Measurements from ENCODE around the gene BHLHE23. TPM values are rescaled to one million over a fixed set of nuclear protein-coding genes. Genes with fewer than 3 reads are reported as not detected.

Gene BHLHE23
- total RNA-seq, 2 experiments from 2014 or later, result not detected

GRCh38 chr20:63032026-63032800 is 25.4 kb upstream of the BHLHE23 start:
- ChIA-PET CTCF (ENCODE audit: unreplicated experiment) (no interaction called here), POLR2A (no interaction called here)
- Histone ChIP-seq H3K4me3 (ENCODE audit: low read depth, low read length, poor library complexity, severe bottlenecking) (no peak overlapping the region), H3K4me1 (ENCODE audit: insufficient read depth, low read length, poor library complexity, severe bottlenecking) (peaks cover 10% of the 10 kb centered on the region), H3K27ac (ENCODE audit: low read depth, low read length, poor library complexity, severe bottlenecking) (no peak overlapping the region), H3K9me3 (ENCODE audit: low read length) (no peaks in the 10 kb centered on the region), H3K79me2 (ENCODE audit: insufficient read depth, low read depth, low read length) (no peaks in the 10 kb centered on the region), H3K9me2 (ENCODE audit: insufficient read depth, low read length) (no peaks in the 10 kb centered on the region), H3K4me2 (ENCODE audit: low read length) (no peak overlapping the region), H2AFZ (ENCODE audit: low read length) (no peak overlapping the region; the same call in 1 of the 2 replicates), H4K20me1 (ENCODE audit: insufficient read depth, low read length) (no peaks in the 10 kb centered on the region), H3K36me3 (ENCODE audit: insufficient read depth, low read length) (no peaks in the 10 kb centered on the region)
- no peak for TF ChIP-seq EZH2phosphoT487 (IDR thresholded peaks at IDR 0.05; ENCODE audit: borderline replicate concordance, low read depth, low read length)
- TF ChIP-seq, protein P1, sequence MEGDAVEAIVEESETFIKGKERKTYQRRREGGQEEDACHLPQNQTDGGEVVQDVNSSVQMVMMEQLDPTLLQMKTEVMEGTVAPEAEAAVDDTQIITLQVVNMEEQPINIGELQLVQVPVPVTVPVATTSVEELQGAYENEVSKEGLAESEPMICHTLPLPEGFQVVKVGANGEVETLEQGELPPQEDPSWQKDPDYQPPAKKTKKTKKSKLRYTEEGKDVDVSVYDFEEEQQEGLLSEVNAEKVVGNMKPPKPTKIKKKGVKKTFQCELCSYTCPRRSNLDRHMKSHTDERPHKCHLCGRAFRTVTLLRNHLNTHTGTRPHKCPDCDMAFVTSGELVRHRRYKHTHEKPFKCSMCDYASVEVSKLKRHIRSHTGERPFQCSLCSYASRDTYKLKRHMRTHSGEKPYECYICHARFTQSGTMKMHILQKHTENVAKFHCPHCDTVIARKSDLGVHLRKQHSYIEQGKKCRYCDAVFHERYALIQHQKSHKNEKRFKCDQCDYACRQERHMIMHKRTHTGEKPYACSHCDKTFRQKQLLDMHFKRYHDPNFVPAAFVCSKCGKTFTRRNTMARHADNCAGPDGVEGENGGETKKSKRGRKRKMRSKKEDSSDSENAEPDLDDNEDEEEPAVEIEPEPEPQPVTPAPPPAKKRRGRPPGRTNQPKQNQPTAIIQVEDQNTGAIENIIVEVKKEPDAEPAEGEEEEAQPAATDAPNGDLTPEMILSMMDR (conservative IDR thresholded peaks at IDR 0.05; ENCODE audit: low read length), result no peak
- BruUV-seq (replicated peaks), result no TSS peak
- intact Hi-C loops (cut with micrococcal nuclease; ENCODE audit: unreplicated experiment), result no loop called here
- no peak for DNase-seq (ENCODE audit: low spot score)

DNA sequence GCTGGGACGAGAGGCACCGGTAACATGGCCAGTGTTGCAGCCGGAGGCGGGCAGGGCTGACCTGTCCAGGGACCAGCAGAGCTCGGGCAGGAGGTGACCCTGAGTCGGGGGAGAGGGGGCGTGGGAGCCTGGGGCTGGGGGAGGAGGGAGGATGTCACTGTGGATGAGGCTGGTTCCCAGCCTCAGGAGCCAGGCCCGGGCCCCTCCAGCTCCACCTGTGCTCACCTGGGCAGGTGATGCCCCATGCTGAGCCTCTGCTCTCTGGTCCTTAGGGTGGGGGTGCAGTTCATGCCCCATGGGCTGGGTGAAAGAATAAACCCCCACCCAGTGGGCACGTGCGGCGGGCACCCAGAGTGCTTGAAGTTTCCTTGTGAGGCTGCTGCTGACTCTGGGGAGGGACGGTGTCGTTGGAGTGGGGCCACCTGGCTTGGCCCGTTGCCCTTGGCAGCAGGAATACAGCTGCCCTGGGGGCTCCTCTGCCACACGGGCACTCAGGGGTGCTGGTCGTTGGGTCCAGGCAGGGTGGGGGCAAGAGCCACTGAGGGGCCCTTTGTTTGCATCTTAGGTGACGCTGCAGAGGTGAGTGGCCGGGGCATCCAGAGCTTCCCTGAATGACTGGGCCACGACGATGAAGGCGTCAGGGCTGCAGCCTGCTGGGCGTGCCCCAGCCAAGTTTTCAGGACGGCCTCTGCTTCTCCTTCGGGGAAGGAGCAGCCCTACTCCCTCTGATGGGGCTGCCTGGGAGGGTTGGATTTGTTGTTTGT is 24.7 kb upstream of the BHLHE23 start:
- no peaks in the 10 kb centered on the region for H3K79me2 ChIP-seq (ENCODE audit: insufficient read depth, low read depth, low read length)
- H3K4me2 ChIP-seq (ENCODE audit: low read length), result no peak overlapping the region
- TF ChIP-seq EZH2phosphoT487 (IDR thresholded peaks at IDR 0.05; ENCODE audit: borderline replicate concordance, low read depth, low read length), result no peak
- TF ChIP-seq, protein P1 (conservative IDR thresholded peaks at IDR 0.05; ENCODE audit: low read length), result no peak
- no peak overlapping the region for H3K27ac ChIP-seq (ENCODE audit: low read depth, low read length, poor library complexity, severe bottlenecking)
- intact Hi-C loops (cut with micrococcal nuclease; ENCODE audit: unreplicated experiment), result no loop called here
- no peaks in the 10 kb centered on the region for H3K36me3 ChIP-seq (ENCODE audit: insufficient read depth, low read length)
- BruUV-seq (replicated peaks), result no TSS peak
- POLR2A ChIA-PET, result no interaction called here
- no peak for DNase-seq (ENCODE audit: low spot score)
- CTCF ChIA-PET (ENCODE audit: unreplicated experiment), result no interaction called here
- H4K20me1 ChIP-seq (ENCODE audit: insufficient read depth, low read length), result no peaks in the 10 kb centered on the region
- H3K9me2 ChIP-seq (ENCODE audit: insufficient read depth, low read length), result no peaks in the 10 kb centered on the region
- H3K9me3 ChIP-seq (ENCODE audit: low read length), result no peaks in the 10 kb centered on the region
- H3K4me1 ChIP-seq (ENCODE audit: insufficient read depth, low read length, poor library complexity, severe bottlenecking), result peaks cover 10% of the 10 kb centered on the region
- H3K4me3 ChIP-seq (ENCODE audit: low read depth, low read length, poor library complexity, severe bottlenecking), result no peak overlapping the region
- no peak overlapping the region for H2AFZ ChIP-seq (ENCODE audit: low read length)

Measured in OCI-LY7 (cell line).